ENCODE results near the gene FILIP1L. TPM values are rescaled to one million over a fixed set of nuclear protein-coding genes. Genes with fewer than 3 reads are reported as not detected.

FILIP1L gene
- polyA plus RNA-seq, 3 donors: 0.13 to 0.40 (median 0.25) TPM

DNA sequence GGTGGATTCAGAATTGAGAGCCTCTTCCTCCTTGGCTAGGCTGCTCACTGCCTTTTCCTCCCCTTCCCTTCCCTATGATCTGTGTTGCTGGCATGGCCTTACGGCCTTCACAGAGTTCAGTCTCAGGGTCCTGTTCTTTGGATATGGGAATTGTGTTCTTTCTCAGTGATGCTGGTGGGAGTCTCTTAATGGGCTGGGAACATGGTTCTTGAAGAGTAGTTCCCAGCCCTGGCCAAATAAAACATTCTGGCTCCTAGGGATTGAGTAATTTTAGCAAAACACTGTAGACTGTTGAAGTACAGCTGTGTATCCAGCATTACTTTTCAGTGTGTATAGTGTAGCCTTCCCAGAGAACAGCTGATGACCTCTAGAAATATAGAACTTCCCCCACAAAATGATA, 22.6 kb upstream of the FILIP1L start:
- Mint-ChIP-seq H3K36me3 (no peaks in the 10 kb centered on the region), H3K27me3 (ENCODE audit: low read depth in 3 of 3) (no peaks in the 10 kb centered on the region), H3K9me3 (peaks cover 0 to 3% (median 0%) of the 10 kb centered on the region in 7 donors), H3K4me1 (no peaks in the 10 kb centered on the region), H3K27ac (no peak overlapping the region), H3K4me3 (no peak overlapping the region)
- Histone ChIP-seq H3K79me2 (ENCODE audit: insufficient read depth, low read length) (no peaks in the 10 kb centered on the region), H3K4me1 (ENCODE audit: control insufficient read depth in 1 of 2, insufficient read depth in 2 of 2, low read length in 2 of 2) (no peaks in the 10 kb centered on the region), H2AFZ (ENCODE audit: insufficient read depth, low read depth, low read length, poor library complexity, severe bottlenecking) (no peak overlapping the region), H3K4me2 (replicated peaks; ENCODE audit: extremely low read depth, low read length, poor library complexity, severe bottlenecking) (no peak overlapping the region), H3K36me3 (replicated peaks in 1 of 2; ENCODE audit: control insufficient read depth in 1 of 2, insufficient read depth in 2 of 2, low read length in 2 of 2) (no peaks in the 10 kb centered on the region), H4K20me1 (ENCODE audit: insufficient read depth, low read length) (no peaks in the 10 kb centered on the region), H3K9ac (ENCODE audit: insufficient read depth, low read length, poor library complexity, severe bottlenecking) (no peak overlapping the region), H3K9me3 (replicated peaks in 1 of 2; ENCODE audit: control insufficient read depth in 1 of 2, insufficient read depth in 1 of 2, low read length in 2 of 2) (no peaks in the 10 kb centered on the region), H3K4me3 (replicated peaks in 1 of 3; ENCODE audit: low read depth in 2 of 3, low read length in 3 of 3) (no peak overlapping the region), H3K27ac (ENCODE audit: low read depth in 1 of 2, low read length in 2 of 2) (no peak overlapping the region), H3K27me3 (ENCODE audit: control insufficient read depth in 2 of 2, insufficient read depth in 2 of 2, low read length in 2 of 2) (no peaks in the 10 kb centered on the region)
- TF ChIP-seq, protein P1, sequence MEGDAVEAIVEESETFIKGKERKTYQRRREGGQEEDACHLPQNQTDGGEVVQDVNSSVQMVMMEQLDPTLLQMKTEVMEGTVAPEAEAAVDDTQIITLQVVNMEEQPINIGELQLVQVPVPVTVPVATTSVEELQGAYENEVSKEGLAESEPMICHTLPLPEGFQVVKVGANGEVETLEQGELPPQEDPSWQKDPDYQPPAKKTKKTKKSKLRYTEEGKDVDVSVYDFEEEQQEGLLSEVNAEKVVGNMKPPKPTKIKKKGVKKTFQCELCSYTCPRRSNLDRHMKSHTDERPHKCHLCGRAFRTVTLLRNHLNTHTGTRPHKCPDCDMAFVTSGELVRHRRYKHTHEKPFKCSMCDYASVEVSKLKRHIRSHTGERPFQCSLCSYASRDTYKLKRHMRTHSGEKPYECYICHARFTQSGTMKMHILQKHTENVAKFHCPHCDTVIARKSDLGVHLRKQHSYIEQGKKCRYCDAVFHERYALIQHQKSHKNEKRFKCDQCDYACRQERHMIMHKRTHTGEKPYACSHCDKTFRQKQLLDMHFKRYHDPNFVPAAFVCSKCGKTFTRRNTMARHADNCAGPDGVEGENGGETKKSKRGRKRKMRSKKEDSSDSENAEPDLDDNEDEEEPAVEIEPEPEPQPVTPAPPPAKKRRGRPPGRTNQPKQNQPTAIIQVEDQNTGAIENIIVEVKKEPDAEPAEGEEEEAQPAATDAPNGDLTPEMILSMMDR (IDR thresholded peaks at IDR 0.05): no peak
- intact Hi-C loops (cut with micrococcal nuclease): no loop called here
- no CpG with 5 or more reads among the region's 1 CpG for WGBS (ENCODE audit: insufficient coverage)
- no peak for DNase-seq

DNA sequence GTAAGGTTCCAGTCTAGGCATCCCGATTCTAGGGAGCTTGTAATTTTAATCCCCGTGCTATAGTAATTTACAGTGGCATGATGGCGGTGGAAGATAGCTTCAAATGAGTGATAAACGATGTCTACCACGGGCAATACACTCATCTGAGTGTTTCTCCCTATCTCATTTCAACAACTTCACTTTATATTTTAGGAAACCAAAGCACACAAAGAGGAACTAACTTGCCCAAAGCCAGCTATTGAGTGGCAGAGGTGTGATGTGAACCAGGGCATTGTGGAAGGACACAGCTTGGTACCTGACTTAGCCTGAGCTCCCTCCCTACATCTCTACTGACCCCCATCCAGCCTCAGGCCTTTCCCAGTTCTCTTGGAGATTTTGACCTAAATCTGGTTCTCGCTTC, 16.9 kb upstream of the FILIP1L start:
- Histone ChIP-seq H3K4me3 (replicated peaks in 1 of 3; ENCODE audit: low read depth in 2 of 3, low read length in 3 of 3) (no peak overlapping the region), H3K79me2 (ENCODE audit: insufficient read depth, low read length) (no peaks in the 10 kb centered on the region), H3K4me1 (ENCODE audit: control insufficient read depth in 1 of 2, insufficient read depth in 2 of 2, low read length in 2 of 2) (no peaks in the 10 kb centered on the region), H2AFZ (ENCODE audit: insufficient read depth, low read depth, low read length, poor library complexity, severe bottlenecking) (no peak overlapping the region), H3K27me3 (ENCODE audit: control insufficient read depth in 2 of 2, insufficient read depth in 2 of 2, low read length in 2 of 2) (no peaks in the 10 kb centered on the region), H3K27ac (ENCODE audit: low read depth in 1 of 2, low read length in 2 of 2) (no peak overlapping the region), H3K9ac (ENCODE audit: insufficient read depth, low read length, poor library complexity, severe bottlenecking) (no peak overlapping the region), H4K20me1 (ENCODE audit: insufficient read depth, low read length) (no peaks in the 10 kb centered on the region), H3K36me3 (replicated peaks in 1 of 2; ENCODE audit: control insufficient read depth in 1 of 2, insufficient read depth in 2 of 2, low read length in 2 of 2) (no peaks in the 10 kb centered on the region), H3K4me2 (replicated peaks; ENCODE audit: extremely low read depth, low read length, poor library complexity, severe bottlenecking) (no peak overlapping the region), H3K9me3 (replicated peaks in 1 of 2; ENCODE audit: control insufficient read depth in 1 of 2, insufficient read depth in 1 of 2, low read length in 2 of 2) (no peaks in the 10 kb centered on the region)
- intact Hi-C loops (cut with micrococcal nuclease): no loop called here
- Mint-ChIP-seq H3K4me3 (no peak overlapping the region), H3K36me3 (no peaks in the 10 kb centered on the region), H3K27ac (no peak overlapping the region), H3K4me1 (peaks cover 3% of the 10 kb centered on the region), H3K9me3 (peaks cover 0 to 2% (median 0%) of the 10 kb centered on the region in 7 donors), H3K27me3 (ENCODE audit: low read depth in 3 of 3) (no peaks in the 10 kb centered on the region)
- TF ChIP-seq, protein P1 (IDR thresholded peaks at IDR 0.05): no peak
- 30% methylated on average over 2 of the region's 6 CpGs for WGBS (ENCODE audit: insufficient coverage)
- no peak for DNase-seq

Measured in CD14-positive monocyte (primary cell).